ENCODE results near the gene KRT72.

GRCh38 chr12:52628841-52629240 lies 27.6 kb upstream of the KRT72 start:
- TF ChIP-seq CTCF (IDR thresholded peaks at IDR 0.05 in 4 of 5, conservative IDR thresholded peaks at IDR 0.05 in 1 of 5) = no peak
- TF ChIP-seq POLR2A (IDR thresholded peaks at IDR 0.05) = no peak
